B cell (primary cell): ENCODE data around the gene TAF1D.

Experiments
- CTCF ChIP-seq: fragments of 200-600 bp; IDR thresholded peaks from one replicate; pipeline ENCODE4 v1.8.0; 2022; ENCODE audit warnings: antibody characterized with exemption, mild to moderate bottlenecking
- EZH2 ChIP-seq: IDR thresholded peaks from 2 replicates; pipeline ENCODE4 v1.6.1; 2012; ENCODE audit warnings: borderline replicate concordance, low read depth, mild to moderate bottlenecking, moderate library complexity, low read length; ENCODE audit not compliant: insufficient read depth, poor library complexity, severe bottlenecking

DNA sequence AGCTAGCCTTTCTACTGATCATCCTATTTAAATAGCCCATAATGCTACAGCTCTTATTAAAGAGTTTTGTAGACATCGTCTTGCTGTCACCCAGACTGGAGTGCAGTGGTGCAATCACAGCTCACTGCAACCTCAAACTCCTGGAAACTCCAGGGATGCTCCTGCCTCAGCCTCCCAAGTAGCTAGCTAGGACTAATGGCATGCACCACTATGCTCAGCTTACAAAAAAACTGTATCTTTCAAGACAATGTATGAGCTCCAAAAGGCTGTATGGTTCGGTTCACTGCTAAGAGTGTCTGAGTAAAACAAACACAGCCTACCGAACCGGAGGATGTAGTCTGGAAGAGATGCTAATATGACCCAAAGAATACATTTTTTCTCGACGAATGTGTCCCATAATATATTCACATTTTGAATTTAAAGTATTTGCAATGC is 2.6 kb downstream of the TAF1D start:
- TF ChIP-seq CTCF (no peak), EZH2 (no peak)
